Activated CD4-positive, alpha-beta memory T cell treated with anti-CD3 and anti-CD28 coated beads for 36 hours (primary cell): ENCODE data around the gene MRPL11. TPM values are rescaled to one million over a fixed set of nuclear protein-coding genes. Genes with fewer than 3 reads are reported as not detected.
"Not testable (repeated sequence)": the region's sequence is repeated elsewhere in the genome, so short reads cannot be mapped to it uniquely, and the experiment has no call there.

Experiments
- CTCF ChIA-PET: fragments of 350-600 bp; sonication (Branson Sonifier 250); formaldehyde crosslinking; loops from one replicate; lab custom pipeline; 2021; ENCODE audit warnings: antibody characterized with exemption, inconsistent platforms; lab: Charles Lee
- POLR2A ChIA-PET: fragments of 350-600 bp; sonication (Branson Sonifier 250); formaldehyde crosslinking; loops from one replicate; lab custom pipeline; 2021; ENCODE audit warnings: antibody characterized with exemption; lab: Charles Lee
- DNase-seq: peaks from one replicate; pipeline ENCODE4 v3.0.0-alpha.2; 2020
- H3K27ac Mint-ChIP-seq: one replicate; pipeline ENCODE4 v1.8.0; 2021; ENCODE audit warnings: mixed read lengths
- H3K27me3 Mint-ChIP-seq: one replicate; pipeline ENCODE4 v1.8.0; 2021; ENCODE audit warnings: mixed read lengths
- H3K36me3 Mint-ChIP-seq: one replicate; pipeline ENCODE4 v1.8.0; 2021; ENCODE audit warnings: mixed read lengths
- H3K4me1 Mint-ChIP-seq: one replicate; pipeline ENCODE4 v1.8.0; 2021; ENCODE audit warnings: low read depth, mixed read lengths
- H3K4me3 Mint-ChIP-seq: one replicate; pipeline ENCODE4 v1.8.0; 2021; ENCODE audit warnings: mild to moderate bottlenecking, mixed read lengths
- H3K9me3 Mint-ChIP-seq: one replicate; pipeline ENCODE4 v1.8.0; 2021; ENCODE audit warnings: mixed read lengths
- intact Hi-C: fragments of 100-400 bp; cut with micrococcal nuclease; formaldehyde crosslinking; loops from one replicate; pipeline ENCODE4 v1.15.1; 2023
- total RNA-seq, 2 experiments: library from RNA; stranded (reverse); gene quantifications; one replicate each; pipeline ENCODE4 v1.2.3, GENCODE V29; 2021

MRPL11 gene
- total RNA-seq, 2 experiments from 2014 or later: 104 to 106 TPM

- intact Hi-C loops: loop anchor here (1.0 kb wide), 2 partner anchors 14 to 27 kb away; partner anchors contain the start of gene DPP3
- Mint-ChIP-seq H3K27ac (peak within 1 kb of the TSS; percentile 64), H3K9me3 (no peaks in the 10 kb centered on the region), H3K4me1 (peaks cover 31% of the 10 kb centered on the region), H3K27me3 (no peaks in the 10 kb centered on the region), H3K36me3 (no peaks in the 10 kb centered on the region), H3K4me3 (peak within 1 kb of the TSS; percentile 79)
- DNase-seq: peak; percentile 96
- ChIA-PET POLR2A (interaction anchor here (0.6 to 2.4 kb wide), 3 partner anchors 14 to 80 kb away, joined by 3 to 15 read pairs (median 4); partner anchors contain the start of genes ACTN3, DPP3 and ZDHHC24), CTCF (interaction anchor here (0.6 to 3.1 kb wide), 11 partner anchors 10 to 211 kb away, joined by 3 to 17 read pairs (median 4); partner anchors contain the start of genes DPP3, MRPL11 and RBM4B)
These were observed 27.8 kb upstream of the MRPL11 start, which contains the start of gene PELI3 for GRCh38 chr11:66466225-66467033. PELI3 (plus strand) TSS chr11:66466905; CDS start chr11:66468129, 1,224 bp downstream.

- Mint-ChIP-seq H3K36me3 (no peaks in the 10 kb centered on the region), H3K27ac (peak overlapping the region; percentile 64), H3K9me3 (no peaks in the 10 kb centered on the region), H3K27me3 (no peaks in the 10 kb centered on the region), H3K4me3 (peak overlapping the region; percentile 78), H3K4me1 (peaks cover 31% of the 10 kb centered on the region)
- ChIA-PET POLR2A (interaction anchor here (1.2 to 2.4 kb wide), 2 partner anchors 14 to 80 kb away, joined by 4 to 15 read pairs; partner anchors contain the start of genes ACTN3, DPP3 and ZDHHC24), CTCF (interaction anchor here (1.1 to 3.1 kb wide), 6 partner anchors 13 to 212 kb away, joined by 3 to 17 read pairs (median 5); partner anchors contain the start of genes DPP3, MRPL11 and RBM4B)
- no peak for DNase-seq
- intact Hi-C loops: loop anchor here (1.0 kb wide), 2 partner anchors 15 to 26 kb away; partner anchors contain the start of gene DPP3
These were observed 27.0 kb upstream of the MRPL11 start for GRCh38 chr11:66465373-66466224.

GRCh38 chr11:66464916-66465315, 26.3 kb upstream of the MRPL11 start:
- intact Hi-C loops: no loop called here

GRCh38 chr11:66464116-66464515, 25.5 kb upstream of the MRPL11 start:
- H3K4me1 Mint-ChIP-seq: peaks cover 35% of the 10 kb centered on the region
- H3K27me3 Mint-ChIP-seq, DNase-seq, POLR2A ChIA-PET, H3K36me3 Mint-ChIP-seq, intact Hi-C loops, H3K27ac Mint-ChIP-seq, H3K4me3 Mint-ChIP-seq, H3K9me3 Mint-ChIP-seq: not testable (repeated sequence)
- CTCF ChIA-PET: interaction anchor here (1.1 to 1.9 kb wide), 2 partner anchors 15 to 25 kb away, joined by 3 to 5 read pairs; partner anchors contain the start of gene MRPL11

More at GRCh38 chr11:66464916-66465315, 26.3 kb upstream of the MRPL11 start:
- POLR2A ChIA-PET: no interaction called here
- H3K4me3 Mint-ChIP-seq: no peak overlapping the region
- H3K27me3 Mint-ChIP-seq: no peaks in the 10 kb centered on the region
- H3K4me1 Mint-ChIP-seq: peaks cover 31% of the 10 kb centered on the region
- H3K9me3 Mint-ChIP-seq: no peaks in the 10 kb centered on the region
- DNase-seq: no peak
- H3K36me3 Mint-ChIP-seq: no peaks in the 10 kb centered on the region
- H3K27ac Mint-ChIP-seq: no peak overlapping the region
- CTCF ChIA-PET: interaction anchor here (1.1 to 3.1 kb wide), 2 partner anchors 14 to 26 kb away, joined by 3 to 17 read pairs; partner anchors contain the start of gene MRPL11

- DNase-seq: no peak
- ChIA-PET CTCF (interaction anchor here (1.9 kb wide), 1 partner anchor 16 kb away, joined by 5 read pairs; no protein-coding TSS in a partner anchor), POLR2A (interaction anchor here (0.9 to 1.2 kb wide), 2 partner anchors 24 to 31 kb away, joined by 3 read pairs; partner anchors contain the start of gene MRPL11)
- peak overlapping the region; percentile 72 for H3K27ac Mint-ChIP-seq
- no peaks in the 10 kb centered on the region for H3K36me3 Mint-ChIP-seq
- H3K9me3 Mint-ChIP-seq: no peaks in the 10 kb centered on the region
- intact Hi-C loops: no loop called here
- peaks cover 34% of the 10 kb centered on the region for H3K4me1 Mint-ChIP-seq
- no peak overlapping the region for H3K4me3 Mint-ChIP-seq
- H3K27me3 Mint-ChIP-seq: no peaks in the 10 kb centered on the region
These were observed 24.3 kb upstream of the MRPL11 start for GRCh38 chr11:66462911-66463310.

GRCh38 chr11:66462010-66462409, 23.4 kb upstream of the MRPL11 start:
- Mint-ChIP-seq H3K9me3 (no peaks in the 10 kb centered on the region), H3K27me3 (no peaks in the 10 kb centered on the region), H3K27ac (no peak overlapping the region), H3K4me1 (peaks cover 29% of the 10 kb centered on the region), H3K36me3 (no peaks in the 10 kb centered on the region), H3K4me3 (no peak overlapping the region)
- ChIA-PET POLR2A (no interaction called here), CTCF (interaction anchor here (1.0 to 1.5 kb wide), 2 partner anchors 53 to 76 kb away, joined by 4 read pairs; no protein-coding TSS in a partner anchor)
- no peak for DNase-seq
- intact Hi-C loops: no loop called here

- ChIA-PET POLR2A (no interaction called here), CTCF (interaction anchor here (0.6 to 1.6 kb wide), 6 partner anchors 20 to 219 kb away, joined by 3 to 7 read pairs (median 4); partner anchors contain the start of genes DPP3, MRPL11 and RBM4B)
- peaks cover 30% of the 10 kb centered on the region for H3K4me1 Mint-ChIP-seq
- no peak overlapping the region for H3K4me3 Mint-ChIP-seq
- peak overlapping the region; percentile 4 for H3K27ac Mint-ChIP-seq
- H3K36me3 Mint-ChIP-seq: no peaks in the 10 kb centered on the region
- intact Hi-C loops: no loop called here
- no peaks in the 10 kb centered on the region for H3K9me3 Mint-ChIP-seq
- no peak for DNase-seq
- H3K27me3 Mint-ChIP-seq: no peaks in the 10 kb centered on the region
These were observed 20.6 kb upstream of the MRPL11 start for GRCh38 chr11:66459138-66459778.

- CTCF ChIA-PET: interaction anchor here (1.6 kb wide), 1 partner anchor 72 kb away, joined by 7 read pairs; no protein-coding TSS in a partner anchor
- H3K4me3 Mint-ChIP-seq: no peak overlapping the region
- no peak for DNase-seq
- H3K9me3 Mint-ChIP-seq: no peaks in the 10 kb centered on the region
- POLR2A ChIA-PET: no interaction called here
- H3K4me1 Mint-ChIP-seq: peaks cover 31% of the 10 kb centered on the region
- H3K36me3 Mint-ChIP-seq: no peaks in the 10 kb centered on the region
- intact Hi-C loops: no loop called here
- no peaks in the 10 kb centered on the region for H3K27me3 Mint-ChIP-seq
- H3K27ac Mint-ChIP-seq: no peak overlapping the region
These were observed 19.2 kb upstream of the MRPL11 start for GRCh38 chr11:66457826-66458225.

GRCh38 chr11:66454828-66455227, 16.2 kb upstream of the MRPL11 start:
- Mint-ChIP-seq H3K27me3 (peaks cover 4% of the 10 kb centered on the region), H3K36me3 (no peaks in the 10 kb centered on the region), H3K9me3 (no peaks in the 10 kb centered on the region), H3K27ac (no peak overlapping the region), H3K4me3 (no peak overlapping the region), H3K4me1 (peaks cover 26% of the 10 kb centered on the region)
- intact Hi-C loops: no loop called here
- DNase-seq: no peak
- ChIA-PET CTCF (interaction anchor here (1.0 to 1.6 kb wide), 3 partner anchors 12 to 224 kb away, joined by 3 to 4 read pairs (median 3); partner anchors contain the start of genes MRPL11 and PELI3), POLR2A (no interaction called here)

- Mint-ChIP-seq H3K4me1 (peaks cover 23% of the 10 kb centered on the region), H3K27ac (no peak overlapping the region), H3K27me3 (peaks cover 4% of the 10 kb centered on the region), H3K4me3 (no peak overlapping the region), H3K36me3 (no peaks in the 10 kb centered on the region), H3K9me3 (no peaks in the 10 kb centered on the region)
- intact Hi-C loops: no loop called here
- ChIA-PET CTCF (interaction anchor here (0.8 to 1.6 kb wide), 3 partner anchors 15 to 224 kb away, joined by 3 to 4 read pairs (median 3); partner anchors contain the start of gene MRPL11), POLR2A (no interaction called here)
- DNase-seq: no peak
These were observed 15.6 kb upstream of the MRPL11 start for GRCh38 chr11:66454247-66454646.

GRCh38 chr11:66451663-66452062, 13.0 kb upstream of the MRPL11 start:
- CTCF ChIA-PET: interaction anchor here (0.5 kb wide), 1 partner anchor 17 kb away, joined by 3 read pairs; no protein-coding TSS in a partner anchor
- Mint-ChIP-seq H3K27me3 (peaks cover 5% of the 10 kb centered on the region), H3K4me1 (peaks cover 16% of the 10 kb centered on the region), H3K4me3 (no peak overlapping the region), H3K9me3 (no peaks in the 10 kb centered on the region), H3K36me3 (no peaks in the 10 kb centered on the region), H3K27ac (no peak overlapping the region)
- no peak for DNase-seq
- POLR2A ChIA-PET: no interaction called here
- intact Hi-C loops: no loop called here
